Pancreas (tissue), 10 donors: ENCODE measurements around the gene KNL1. TPM values are rescaled to one million over a fixed set of nuclear protein-coding genes. Genes with fewer than 3 reads are reported as not detected.
"Not testable (repeated sequence)": the region's sequence is repeated elsewhere in the genome, so short reads cannot be mapped to it uniquely, and the experiment has no call there.

ENCODE experiments used
- ATAC-seq, 4 donors: fragments of 200-7000 bp; cut with Tn5 transposase; one replicate each; pipeline versions ENCODE4 v1.8.0 to v1.9.1; 2020; ENCODE audit warnings: mild to moderate bottlenecking in 4 of 4, moderate library complexity in 4 of 4
- DNase-seq, 6 donors: peaks; one replicate each; pipeline ENCODE4 v3.0.0-alpha.2; 2020
- FAIRE-seq: peaks from 2 replicates; lab custom pipeline; 2012; peaks lifted over from hg19 to GRCh38; lab: Jason Lieb, UNC
- H3K27ac ChIP-seq, 4 donors: fragments of 200-600 bp; sonication (generic); 1 replicate in 3 of 4; 2 replicates in 1 of 4; pipeline versions ENCODE4 v1.5.0 to v1.8.0; 2020
- H3K27me3 ChIP-seq, 4 donors: fragments of 200-600 bp; one replicate each; pipeline ENCODE4 v1.8.0; 2021
- H3K36me3 ChIP-seq, 3 donors: fragments of 200-600 bp; sonication (generic) in 1 of 3; one replicate each; pipeline versions ENCODE4 v1.5.0 to v1.8.0; 2020 to 2021
- H3K4me1 ChIP-seq, 3 donors: fragments of 200-600 bp; one replicate each; pipeline ENCODE4 v1.8.0; 2021
- H3K4me3 ChIP-seq, 4 donors: fragments of 200-600 bp; sonication (generic) in 2 of 4; one replicate each; pipeline versions ENCODE4 v1.5.0 to v1.8.0; 2020 to 2021
- H3K9me3 ChIP-seq, 4 donors: fragments of 200-600 bp; one replicate each; pipeline ENCODE4 v1.8.0; 2021
- CTCF ChIP-seq, 4 donors: fragments of 200-600 bp; sonication (generic) in 3 of 4; IDR thresholded peaks; one replicate each; pipeline versions ENCODE4 v1.5.0 to v1.8.0; 2021; ENCODE audit warnings: antibody characterized with exemption in 4 of 4
- WGBS, 2 donors: extraction: QIAGEN DNeasy Blood & Tissue Kit; methylation state at CpG; one replicate each; pipeline ENCODE4 v1.1.7; 2013; 5-methylcytosine and 5-hydroxymethylcytosine counted together
- intact Hi-C, 3 donors: fragments of 100-400 bp; cut with DNase I; formaldehyde crosslinking; loops; one replicate each; pipeline versions ENCODE4 v1.11.1 to v1.14.2; 2022
- polyA plus RNA-seq, 2 donors: library from polyadenylated mRNA; stranded (reverse); fragments of 200-250 nt; gene quantifications; one replicate each; pipeline ENCODE4 v1.2.3, GENCODE V29; 2013
- total RNA-seq, 6 donors: library from RNA; stranded (reverse); fragmentation: NEBNext Ultra II Directional in 4 of 6; extraction: Animal tissue kit (Norgen Biotek cat#: 25700) in 4 of 6; gene quantifications; one replicate each; pipeline versions ENCODE4 v1.2.1 to v1.2.4, GENCODE V29; 2021 to 2023
- donor health status: healthy with polysubstance abuse.
- donor health status: DM: no; HTN: no; CAD: no; lungs with moderate emphysema.
- donor health status: DM: no; HTN: no; CAD: no.
- donor health status: control.
- donor health status: control.
- donor health status: Bipolar disorder and iron deficiency.
- donor health status: DM: yes; HTN: yes; CAD: no.
- donor health status: DM: no; HTN: no; CAD: no.
- donor health status: DM: no; HTN: no; CAD: no.
- donor health status: DM: yes; HTN: yes; CAD: no.

The KNL1 gene
- total and polyA plus RNA-seq, 8 donors: 0.02 to 0.90 (median 0.29) TPM

GRCh38 chr15:40569129-40569953 lies 24.7 kb upstream of the KNL1 start, which contains the start of gene RPUSD2:
Gene RPUSD2 (plus strand): TSS chr15:40569299. CDS start chr15:40569338, 39 bp downstream.
- ATAC-seq (peak; percentile 73 to 84 (median 80)), FAIRE-seq (no peak), DNase-seq (peak; percentile 86 to 96 (median 92))
- Histone ChIP-seq H3K27me3 (no peaks in the 10 kb centered on the region), H3K4me1 (peaks cover 0 to 12% (median 8%) of the 10 kb centered on the region in 3 donors), H3K27ac (peak within 1 kb of the TSS; percentile 17 to 78 (median 72)), H3K9me3 (no peaks in the 10 kb centered on the region), H3K4me3 (peak within 1 kb of the TSS; percentile 58 to 90 (median 82)), H3K36me3 (peaks cover 0 to 6% (median 0%) of the 10 kb centered on the region in 3 donors)
- WGBS, 2 donors: 0% methylated on average over 62 of the region's 62 CpGs
- no peak for TF ChIP-seq CTCF (IDR thresholded peaks at IDR 0.05)
- intact Hi-C loops: no loop called here

DNA sequence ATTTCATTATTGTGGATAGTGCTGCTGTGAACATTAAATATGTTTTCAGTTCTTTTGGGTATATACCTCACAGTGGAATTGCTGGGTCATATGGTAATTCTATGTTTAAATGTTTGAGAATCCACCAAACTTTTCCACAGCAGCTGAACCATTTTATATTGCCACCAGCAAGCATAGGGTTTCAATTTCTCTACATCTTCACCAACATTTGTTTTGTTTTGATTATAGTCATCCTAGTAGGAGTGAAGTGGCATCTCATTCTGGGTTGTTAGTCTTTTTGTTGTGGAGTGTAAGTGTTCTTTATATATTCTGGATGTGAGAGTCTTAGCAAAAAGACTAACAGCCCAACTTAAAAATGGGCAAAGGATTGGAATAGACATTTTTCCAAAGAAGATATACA lies 18.9 kb upstream of the KNL1 start:
- ATAC-seq: no peak
- no peaks in the 10 kb centered on the region for H3K9me3 ChIP-seq

DNA sequence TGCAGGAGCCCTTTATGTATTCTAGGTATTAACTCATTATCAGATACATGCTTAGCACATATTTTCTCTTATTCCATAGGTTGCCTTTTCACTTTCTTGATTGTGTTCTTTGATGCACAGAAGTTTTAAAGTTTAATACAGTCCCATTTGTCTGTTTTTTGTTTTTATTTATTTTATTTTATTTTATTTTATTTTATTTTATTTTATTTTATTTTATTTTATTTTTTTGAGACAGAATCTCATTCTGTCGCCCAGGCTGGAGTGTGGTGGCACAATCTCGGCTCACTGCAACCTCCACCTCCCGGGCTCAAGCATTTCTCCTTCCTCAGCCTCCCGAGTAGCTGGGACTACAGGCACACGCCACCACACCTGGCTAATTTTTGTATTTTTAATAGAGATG lies 17.1 kb upstream of the KNL1 start:
- H3K4me1 ChIP-seq, H3K4me3 ChIP-seq, H3K27me3 ChIP-seq, DNase-seq, FAIRE-seq, H3K36me3 ChIP-seq, intact Hi-C loops, H3K27ac ChIP-seq, ATAC-seq, H3K9me3 ChIP-seq: not testable (repeated sequence)
- 98 to 99% methylated on average over 5 of the region's 5 CpGs for WGBS, 2 donors

More for the DNA sequence above, 18.9 kb upstream of the KNL1 start:
- H3K4me1 ChIP-seq: peaks cover 0 to 7% (median 5%) of the 10 kb centered on the region in 3 donors
- no peak for TF ChIP-seq CTCF (IDR thresholded peaks at IDR 0.05)
- no peaks in the 10 kb centered on the region for H3K27me3 ChIP-seq
- DNase-seq: no peak
- no peak overlapping the region for H3K4me3 ChIP-seq
- intact Hi-C loops: no loop called here
- no peak for FAIRE-seq
- no peak overlapping the region for H3K27ac ChIP-seq
- H3K36me3 ChIP-seq: peaks cover 0 to 6% (median 0%) of the 10 kb centered on the region in 3 donors

GRCh38 chr15:40578892-40579291 lies 15.2 kb upstream of the KNL1 start:
- DNase-seq (no peak), ATAC-seq (no peak), FAIRE-seq (no peak)
- 69 to 78% methylated on average over 4 of the region's 4 CpGs for WGBS, 2 donors
- intact Hi-C loops: no loop called here
- H3K9me3 ChIP-seq: no peaks in the 10 kb centered on the region
- H3K27ac ChIP-seq: no peak overlapping the region
- no peak for TF ChIP-seq CTCF (IDR thresholded peaks at IDR 0.05)
- no peak overlapping the region for H3K4me3 ChIP-seq
- H3K36me3 ChIP-seq: peaks cover 0 to 1% (median 0%) of the 10 kb centered on the region in 3 donors
- no peaks in the 10 kb centered on the region for H3K27me3 ChIP-seq
- no peaks in the 10 kb centered on the region for H3K4me1 ChIP-seq

DNA sequence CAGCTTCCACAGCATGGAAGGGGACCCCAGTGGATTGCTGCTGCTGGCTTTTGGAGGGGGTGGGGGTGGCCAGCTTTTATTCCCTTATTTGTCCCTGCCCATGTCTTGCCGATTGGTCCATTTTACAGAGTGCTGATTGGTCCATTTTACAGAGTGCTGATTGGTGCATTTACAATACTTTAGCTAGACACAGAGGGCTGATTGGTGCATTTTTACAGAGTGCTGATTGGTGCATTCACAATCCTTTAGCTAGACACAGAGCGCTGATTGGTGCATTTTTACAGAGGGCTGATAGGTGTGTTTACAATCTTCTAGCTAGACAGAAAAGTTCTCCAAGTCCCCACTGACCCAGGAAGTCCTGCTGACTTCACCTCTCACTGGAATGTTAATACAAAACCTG lies 12.3 kb upstream of the KNL1 start:
- FAIRE-seq, H3K9me3 ChIP-seq, H3K4me1 ChIP-seq, H3K4me3 ChIP-seq, intact Hi-C loops, H3K27me3 ChIP-seq, H3K27ac ChIP-seq, DNase-seq, H3K36me3 ChIP-seq, ATAC-seq: not testable (repeated sequence)
- WGBS, 2 donors: 78 to 91% methylated on average over 2 of the region's 2 CpGs
